Stimulated activated naive B cell treated with anti-CD40 and anti-IgM and Interleukin-4, amounts not matched to agents 10 μg/mL and 1 μg/mL and 100 μg/mL, for 72 hours (primary cell): ENCODE data around the gene CTDP1.
"Not testable (repeated sequence)": the region's sequence is repeated elsewhere in the genome, so short reads cannot be mapped to it uniquely, and the experiment has no call there.

ENCODE experiments used
- ATAC-seq, 2 donors: fragments of 150-1000 bp; cut with Tn5 transposase; replicated peaks; 2 replicates each; pipeline ENCODE4 v1.10.0; 2021; ENCODE audit warnings: moderate library complexity in 1 of 2
- DNase-seq: peaks from one replicate; pipeline ENCODE4 v3.0.0; 2021
- H3K27ac Mint-ChIP-seq: one replicate; pipeline ENCODE4 v1.8.0; 2022; ENCODE audit warnings: mild to moderate bottlenecking, mixed read lengths
- H3K27me3 Mint-ChIP-seq, 2 donors: one replicate each; pipeline ENCODE4 v1.8.0; 2022; ENCODE audit warnings: mixed read lengths in 2 of 2
- H3K36me3 Mint-ChIP-seq, 2 donors: one replicate each; pipeline ENCODE4 v1.8.0; 2022; ENCODE audit warnings: mixed read lengths in 2 of 2, mild to moderate bottlenecking in 1 of 2
- H3K4me1 Mint-ChIP-seq, 2 donors: one replicate each; pipeline ENCODE4 v1.8.0; 2022; ENCODE audit warnings: mixed read lengths in 2 of 2, mild to moderate bottlenecking in 1 of 2
- H3K4me3 Mint-ChIP-seq, 2 donors: one replicate each; pipeline ENCODE4 v1.8.0; 2022; ENCODE audit warnings: mild to moderate bottlenecking in 2 of 2, mixed read lengths in 2 of 2, moderate library complexity in 1 of 2
- H3K9me3 Mint-ChIP-seq, 2 donors: one replicate each; pipeline ENCODE4 v1.8.0; 2022; ENCODE audit warnings: mixed read lengths in 2 of 2, mild to moderate bottlenecking in 1 of 2

Gene CTDP1

DNA sequence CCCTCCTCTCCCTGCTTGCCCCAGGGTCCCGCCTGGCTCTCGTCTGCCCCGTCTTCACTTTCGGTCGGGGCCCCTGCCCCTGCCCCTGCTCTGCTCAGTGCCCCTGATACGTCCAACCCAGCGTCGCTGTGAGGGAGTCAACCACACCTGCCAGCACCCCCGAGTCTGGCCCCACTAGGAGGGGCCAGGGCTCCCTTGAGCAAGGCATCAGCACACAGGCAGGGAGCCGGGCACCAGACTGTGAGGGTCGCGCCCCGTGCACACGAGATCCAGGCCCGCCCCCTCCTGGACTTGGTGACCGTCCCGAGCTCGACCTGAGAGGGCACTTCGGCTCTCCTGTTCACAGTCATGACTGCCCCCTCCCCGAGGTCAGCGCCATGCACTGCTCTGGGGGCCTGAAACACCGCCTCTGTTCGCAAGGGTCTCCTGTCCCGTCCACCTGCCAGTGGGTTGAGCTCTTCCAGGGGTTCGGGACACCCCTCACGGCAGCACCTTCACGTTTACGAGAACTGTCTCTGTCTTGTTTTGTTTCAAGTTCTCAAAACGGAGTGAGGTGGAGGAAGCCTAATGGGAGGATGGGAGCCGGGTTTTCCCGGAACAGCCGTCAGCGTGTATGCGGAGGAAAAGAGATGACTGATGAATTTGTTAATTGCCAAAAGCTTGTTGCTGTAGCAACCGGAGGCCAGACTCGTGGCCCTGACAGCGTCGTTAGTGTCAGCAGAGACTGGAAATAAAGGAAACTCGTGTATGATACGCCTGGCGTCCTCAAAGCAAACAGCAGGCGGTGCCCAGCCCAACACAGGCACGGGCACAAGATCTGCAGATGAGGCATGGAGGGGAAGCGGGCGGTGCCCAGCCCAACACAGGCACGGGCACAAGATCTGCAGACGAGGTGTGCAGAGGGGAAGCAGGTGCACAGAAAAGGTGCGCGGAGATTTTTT lies 69.9 kb downstream of the CTDP1 start:
- Mint-ChIP-seq H3K4me1 (no peaks in the 10 kb centered on the region), H3K27ac (no peak overlapping the region), H3K36me3 (peaks cover 43 to 55% of the 10 kb centered on the region in 2 donors), H3K4me3 (no peak overlapping the region), H3K9me3 (peaks cover 3% of the 10 kb centered on the region in 2 donors), H3K27me3 (no peaks in the 10 kb centered on the region)
- ATAC-seq = no peak
- DNase-seq = no peak

DNA sequence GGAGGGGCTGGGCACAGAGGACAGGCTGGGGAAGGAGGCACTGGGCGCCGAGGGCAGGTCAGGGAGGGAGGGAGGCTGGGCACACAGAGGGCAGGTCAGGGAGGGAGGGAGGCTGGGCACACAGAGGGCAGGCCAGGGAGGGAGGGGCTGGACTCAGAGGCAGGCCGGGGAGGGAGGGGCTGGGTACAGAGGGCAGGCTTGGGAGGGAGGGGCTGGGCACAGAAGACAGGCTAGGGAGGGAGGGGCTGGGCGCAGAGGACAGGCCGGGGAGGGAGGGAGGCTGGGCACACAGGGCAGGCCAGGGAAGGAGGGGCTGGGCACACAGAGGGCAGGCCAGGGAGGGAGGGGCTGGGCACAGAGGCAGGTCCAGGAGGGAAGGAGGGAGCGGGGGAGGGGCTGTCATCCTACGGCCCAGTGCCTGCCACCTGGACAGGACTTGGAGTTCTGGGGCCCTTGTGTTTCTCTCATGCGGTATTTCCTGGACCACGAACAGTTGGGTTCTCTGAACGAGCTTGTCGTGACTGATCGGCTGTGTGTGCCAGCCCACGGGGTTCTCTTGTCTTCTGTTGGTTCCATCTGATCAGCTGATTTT lies 71.5 kb downstream of the CTDP1 start:
- H3K4me1 Mint-ChIP-seq = no peaks in the 10 kb centered on the region
- no peaks in the 10 kb centered on the region for H3K9me3 Mint-ChIP-seq
- ATAC-seq (no peak), DNase-seq (no peak)
- no peaks in the 10 kb centered on the region for H3K27me3 Mint-ChIP-seq
- H3K36me3 Mint-ChIP-seq = peaks cover 50 to 62% of the 10 kb centered on the region in 2 donors
- no peak overlapping the region for H3K27ac Mint-ChIP-seq
- H3K4me3 Mint-ChIP-seq = no peak overlapping the region

DNA sequence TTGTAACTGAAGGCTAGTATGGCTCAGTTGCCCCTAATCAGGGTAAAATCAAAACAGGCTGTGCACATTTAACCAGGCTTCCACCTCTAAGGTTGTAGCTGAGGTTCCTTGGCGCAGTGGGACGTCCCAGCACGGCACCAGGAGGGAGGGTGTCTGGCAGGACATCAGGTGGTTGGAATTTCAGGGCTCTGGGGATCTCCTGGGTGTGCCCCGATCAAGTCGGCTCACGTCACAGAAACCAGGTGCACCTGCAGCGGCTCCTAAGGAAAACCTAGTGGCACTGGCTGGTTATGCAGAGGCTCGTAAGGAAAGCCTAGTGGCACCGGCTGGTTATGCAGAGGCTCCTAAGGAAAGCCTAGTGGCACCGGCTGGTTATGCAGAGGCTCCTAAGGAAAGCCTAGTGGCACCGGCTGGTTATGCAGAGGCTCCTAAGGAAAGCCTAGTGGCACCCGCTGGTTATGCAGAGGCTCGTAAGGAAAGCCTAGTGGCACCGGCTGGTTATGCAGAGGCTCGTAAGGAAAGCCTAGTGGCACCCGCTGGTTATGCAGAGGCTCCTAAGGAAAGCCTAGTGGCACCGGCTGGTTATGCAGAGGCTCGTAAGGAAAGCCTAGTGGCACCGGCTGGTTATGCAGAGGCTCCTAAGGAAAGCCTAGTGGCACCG lies 72.4 kb downstream of the CTDP1 start:
- peaks cover 47 to 60% of the 10 kb centered on the region in 2 donors for H3K36me3 Mint-ChIP-seq
- DNase-seq, H3K27ac Mint-ChIP-seq, H3K27me3 Mint-ChIP-seq, ATAC-seq, H3K4me1 Mint-ChIP-seq, H3K9me3 Mint-ChIP-seq, H3K4me3 Mint-ChIP-seq: not testable (repeated sequence)

DNA sequence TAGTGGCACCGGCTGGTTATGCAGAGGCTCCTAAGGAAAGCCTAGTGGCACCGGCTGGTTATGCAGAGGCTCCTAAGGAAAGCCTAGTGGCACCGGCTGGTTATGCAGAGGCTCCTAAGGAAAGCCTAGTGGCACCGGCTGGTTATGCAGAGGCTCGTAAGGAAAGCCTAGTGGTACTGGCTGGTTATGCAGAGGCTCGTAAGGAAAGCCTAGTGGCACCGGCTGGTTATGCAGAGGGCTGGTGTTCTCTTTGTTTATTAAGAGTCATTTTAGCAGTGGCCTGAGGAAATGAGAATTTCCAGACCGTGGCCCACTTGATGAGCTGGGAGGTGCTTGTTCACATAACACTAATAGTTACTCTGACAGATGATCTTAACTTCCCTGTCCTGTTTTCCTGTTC lies 73.3 kb downstream of the CTDP1 start:
- H3K4me1 Mint-ChIP-seq, DNase-seq, H3K27me3 Mint-ChIP-seq, H3K4me3 Mint-ChIP-seq, ATAC-seq, H3K9me3 Mint-ChIP-seq, H3K27ac Mint-ChIP-seq: not testable (repeated sequence)
- H3K36me3 Mint-ChIP-seq = peaks cover 54 to 64% of the 10 kb centered on the region in 2 donors

DNA sequence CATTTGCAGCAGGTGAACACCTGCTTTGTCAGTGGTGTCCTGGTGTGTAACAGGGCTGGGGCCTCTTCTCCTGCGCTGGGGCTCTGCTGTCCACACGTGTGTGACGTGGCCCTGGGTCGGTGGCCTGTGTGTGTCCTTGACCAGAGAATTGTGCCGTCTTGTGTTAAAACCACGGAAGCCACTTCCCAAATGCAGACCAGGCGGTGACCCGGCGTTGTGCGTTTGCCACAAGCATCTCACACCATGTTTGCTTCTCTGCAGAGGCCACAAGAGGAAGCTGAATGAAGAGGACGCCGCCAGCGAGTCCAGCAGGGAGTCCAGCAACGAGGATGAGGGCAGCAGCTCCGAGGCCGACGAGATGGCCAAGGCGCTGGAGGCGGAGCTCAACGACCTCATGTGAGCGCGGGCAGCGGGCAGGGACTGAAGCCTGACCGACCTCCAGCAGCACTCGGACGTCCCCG lies 73.8 kb downstream of the CTDP1 start:
- peaks cover 57 to 68% of the 10 kb centered on the region in 2 donors for H3K36me3 Mint-ChIP-seq
- no peak for ATAC-seq
- H3K9me3 Mint-ChIP-seq = peaks cover 0 to 11% of the 10 kb centered on the region in 2 donors
- DNase-seq = no peak
- no peak overlapping the region for H3K4me3 Mint-ChIP-seq
- H3K27me3 Mint-ChIP-seq = no peaks in the 10 kb centered on the region
- no peaks in the 10 kb centered on the region for H3K4me1 Mint-ChIP-seq
- no peak overlapping the region for H3K27ac Mint-ChIP-seq

DNA sequence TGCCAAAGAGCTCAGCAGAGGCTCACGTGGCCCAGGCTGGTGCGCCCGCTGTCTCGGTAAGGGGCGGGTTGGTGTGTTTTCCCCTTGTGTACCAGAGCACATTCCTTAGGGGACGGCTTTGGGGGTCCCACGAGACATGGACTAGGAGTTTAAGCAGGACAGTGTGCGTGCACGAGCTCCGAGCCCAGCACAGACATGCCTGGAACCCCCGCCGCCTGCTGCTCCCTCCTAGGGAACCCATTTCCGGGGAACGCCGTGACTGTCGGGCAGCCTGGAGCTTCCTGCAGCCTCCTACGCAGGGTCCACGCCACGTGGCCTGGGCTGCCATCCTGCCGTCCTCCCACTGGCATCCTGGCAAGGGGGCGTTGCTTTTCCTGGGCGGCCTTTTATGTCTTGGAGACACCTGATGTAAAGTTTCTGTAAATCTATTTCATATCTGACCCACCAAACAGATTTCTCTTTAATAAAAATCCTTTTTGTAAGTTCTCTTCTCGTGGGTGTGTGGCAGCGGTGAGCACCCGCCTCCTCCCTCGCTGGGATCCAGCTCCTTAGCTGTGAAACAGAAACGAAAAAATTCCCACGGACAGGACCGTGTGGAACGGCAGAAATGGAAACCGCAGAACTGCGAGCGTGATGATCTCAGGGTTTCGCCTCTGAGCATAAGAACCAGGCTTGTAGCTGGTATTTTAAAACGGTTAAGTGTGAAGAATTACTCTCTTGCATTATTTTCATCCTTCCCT lies 74.6 kb downstream of the CTDP1 start:
- DNase-seq (no peak), ATAC-seq (no peak)
- no peaks in the 10 kb centered on the region for H3K27me3 Mint-ChIP-seq
- H3K9me3 Mint-ChIP-seq = peaks cover 5 to 11% of the 10 kb centered on the region in 2 donors
- H3K36me3 Mint-ChIP-seq = peaks cover 61 to 72% of the 10 kb centered on the region in 2 donors
- H3K4me1 Mint-ChIP-seq = no peaks in the 10 kb centered on the region
- H3K27ac Mint-ChIP-seq = no peak overlapping the region
- H3K4me3 Mint-ChIP-seq = no peak overlapping the region

DNA sequence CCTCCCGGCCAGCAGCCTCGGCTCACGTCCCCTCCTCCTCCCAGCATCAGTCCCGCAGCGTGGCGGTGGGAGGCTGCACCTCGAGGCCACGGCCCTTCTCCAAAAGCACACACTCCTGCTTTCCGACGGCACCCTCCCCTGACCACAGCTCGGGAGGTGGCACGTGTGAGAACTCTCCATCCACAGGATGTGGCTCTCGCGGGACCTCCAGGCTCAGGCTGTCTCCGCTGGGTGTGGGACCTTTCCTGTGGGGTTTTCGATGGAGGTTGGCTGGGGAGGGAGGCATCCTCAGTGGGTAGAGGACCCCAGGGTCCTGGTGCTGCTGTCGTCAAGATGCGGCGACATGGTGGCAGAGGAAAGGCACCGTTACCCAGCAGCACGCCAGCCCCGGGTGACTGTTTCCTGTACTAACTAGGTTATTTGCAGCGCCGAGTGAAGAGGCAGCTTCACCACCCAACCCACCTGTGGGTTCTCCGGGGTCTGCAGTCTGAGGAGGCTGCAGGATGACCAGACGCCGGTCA lies 75.3 kb downstream of the CTDP1 start:
- Mint-ChIP-seq H3K4me1 (no peaks in the 10 kb centered on the region), H3K27ac (peak overlapping the region; percentile 77), H3K4me3 (no peak overlapping the region), H3K9me3 (peaks cover 9 to 15% of the 10 kb centered on the region in 2 donors), H3K27me3 (no peaks in the 10 kb centered on the region), H3K36me3 (peaks cover 60 to 72% of the 10 kb centered on the region in 2 donors)
- DNase-seq = no peak
- no peak for ATAC-seq

DNA sequence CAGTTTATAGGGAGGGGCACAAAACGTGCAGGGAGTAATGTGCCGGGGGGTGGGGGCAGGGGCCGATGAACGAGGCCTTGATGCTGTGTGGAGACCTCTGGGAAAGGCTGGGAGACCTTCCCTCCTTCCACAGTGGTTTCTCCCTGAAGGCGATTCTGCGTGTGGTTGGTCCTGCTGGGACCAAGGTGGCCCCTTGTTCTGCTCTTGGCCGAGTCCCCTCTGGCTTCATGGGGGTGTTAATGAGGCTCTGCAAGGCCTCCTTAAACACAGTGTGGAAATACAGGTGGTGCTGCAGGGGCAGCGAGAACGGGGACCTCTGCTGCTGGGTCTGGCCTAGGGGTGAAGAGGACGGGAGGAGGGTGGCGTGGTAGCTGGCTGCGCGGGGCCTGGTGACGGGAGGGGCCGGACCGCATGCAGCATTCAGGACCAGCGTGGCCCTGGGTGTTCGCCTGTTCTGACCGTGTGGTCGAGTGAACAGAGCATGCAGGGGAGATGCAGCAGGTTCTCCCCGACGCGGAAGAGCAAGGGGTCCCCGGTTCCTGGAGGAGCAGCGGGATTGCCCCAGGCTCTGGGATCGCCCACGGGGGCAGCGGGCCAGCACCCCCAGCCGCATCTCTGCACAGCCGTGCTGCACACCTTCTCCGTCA lies 76.0 kb downstream of the CTDP1 start:
- Mint-ChIP-seq H3K27me3 (no peaks in the 10 kb centered on the region), H3K36me3 (peaks cover 61 to 76% of the 10 kb centered on the region in 2 donors), H3K4me1 (no peaks in the 10 kb centered on the region), H3K4me3 (no peak overlapping the region), H3K9me3 (peaks cover 11 to 15% of the 10 kb centered on the region in 2 donors), H3K27ac (peak overlapping the region; percentile 77)
- no peak for ATAC-seq
- DNase-seq = no peak

DNA sequence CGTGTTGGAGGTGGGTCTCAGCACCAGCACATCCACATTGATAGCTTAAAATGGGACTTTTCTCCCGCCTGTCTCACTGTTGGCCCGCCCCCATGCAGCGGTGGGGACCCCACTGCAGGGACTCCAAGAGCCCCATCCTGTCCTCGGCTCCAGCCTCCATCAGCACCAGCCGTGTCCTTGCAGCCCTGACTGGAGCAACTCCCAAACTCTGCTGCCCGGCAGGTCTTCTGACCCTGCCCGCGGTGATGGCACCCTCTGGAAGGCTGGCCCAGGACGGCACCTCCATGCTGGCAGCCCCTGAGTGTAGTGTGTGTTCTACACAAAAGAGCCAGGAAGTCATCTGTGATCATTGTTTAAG lies 76.5 kb downstream of the CTDP1 start:
- ATAC-seq (no peak), DNase-seq (no peak)
- H3K27ac Mint-ChIP-seq = peak overlapping the region; percentile 14
- H3K4me1 Mint-ChIP-seq = no peaks in the 10 kb centered on the region
- no peak overlapping the region for H3K4me3 Mint-ChIP-seq
- no peaks in the 10 kb centered on the region for H3K27me3 Mint-ChIP-seq
- peaks cover 11 to 18% of the 10 kb centered on the region in 2 donors for H3K9me3 Mint-ChIP-seq
- peaks cover 63 to 81% of the 10 kb centered on the region in 2 donors for H3K36me3 Mint-ChIP-seq

DNA sequence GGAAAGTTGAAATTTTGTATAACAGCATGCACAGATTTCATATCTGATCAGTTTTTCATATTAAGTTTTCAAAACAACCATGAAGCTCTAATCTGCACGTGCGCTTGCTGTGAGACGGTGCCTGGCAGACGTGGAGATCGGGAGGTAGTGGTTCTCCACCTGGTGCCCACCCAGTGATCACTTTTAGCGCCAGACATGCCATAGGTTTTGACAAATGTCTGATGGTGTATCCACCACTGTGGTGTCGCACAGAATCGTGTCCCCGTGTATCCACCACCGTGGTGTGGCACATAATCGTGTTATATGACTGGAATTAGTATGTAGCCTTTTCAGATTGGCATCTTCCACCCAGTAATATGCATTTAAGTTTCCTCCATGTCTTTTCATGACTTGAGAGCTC lies 77.2 kb downstream of the CTDP1 start:
- Mint-ChIP-seq H3K27ac (no peak overlapping the region), H3K36me3 (peaks cover 57 to 75% of the 10 kb centered on the region in 2 donors), H3K4me1 (no peaks in the 10 kb centered on the region), H3K27me3 (no peaks in the 10 kb centered on the region), H3K4me3 (no peak overlapping the region), H3K9me3 (peaks cover 12 to 21% of the 10 kb centered on the region in 2 donors)
- ATAC-seq (no peak), DNase-seq (no peak)

DNA sequence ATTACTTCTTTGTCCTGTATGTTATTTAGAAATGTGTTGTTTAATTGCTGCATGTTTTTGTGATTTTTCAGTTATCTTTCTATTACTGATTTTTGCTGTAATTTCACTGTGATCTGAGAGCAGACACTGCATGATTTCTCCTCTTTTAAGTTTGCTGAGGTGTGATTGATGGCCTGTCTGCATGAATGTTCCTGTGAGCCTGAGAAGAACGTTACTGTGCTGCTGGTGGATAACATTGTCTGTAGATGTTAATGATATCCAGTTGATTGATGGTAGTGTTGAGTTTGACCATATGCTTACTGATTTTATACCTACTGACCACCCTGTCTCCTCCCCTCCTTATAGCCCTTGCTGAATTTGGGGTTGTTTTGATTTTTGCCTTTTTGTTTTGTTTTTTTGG lies 80.7 kb downstream of the CTDP1 start:
- peaks cover 16 to 29% of the 10 kb centered on the region in 2 donors for H3K9me3 Mint-ChIP-seq
- no peak for DNase-seq
- no peaks in the 10 kb centered on the region for H3K27me3 Mint-ChIP-seq
- H3K4me1 Mint-ChIP-seq = no peaks in the 10 kb centered on the region
- H3K36me3 Mint-ChIP-seq = peaks cover 38 to 56% of the 10 kb centered on the region in 2 donors
- no peak for ATAC-seq
- no peak overlapping the region for H3K4me3 Mint-ChIP-seq
- H3K27ac Mint-ChIP-seq = no peak overlapping the region

DNA sequence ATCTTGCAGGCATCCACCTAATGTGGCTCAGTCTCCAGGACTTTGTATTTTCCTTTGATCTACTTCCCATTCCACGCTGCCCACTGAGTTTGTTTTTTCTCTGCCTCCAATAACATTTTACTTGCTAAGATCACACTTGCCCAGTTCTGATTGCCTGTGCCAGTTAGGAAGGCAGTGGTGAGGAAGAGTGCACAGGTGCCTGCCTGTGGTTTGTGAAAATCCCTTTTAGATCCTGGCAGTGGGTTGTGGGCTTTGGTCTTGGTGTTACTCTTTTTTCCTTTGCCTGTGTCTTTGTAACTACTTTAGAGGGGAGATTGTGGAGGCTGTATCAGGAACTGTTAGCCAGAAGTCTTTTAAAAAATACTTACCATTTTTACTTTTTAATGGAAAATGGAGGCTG lies 81.3 kb downstream of the CTDP1 start:
- peaks cover 34 to 50% of the 10 kb centered on the region in 2 donors for H3K36me3 Mint-ChIP-seq
- no peaks in the 10 kb centered on the region for H3K27me3 Mint-ChIP-seq
- ATAC-seq (no peak), DNase-seq (no peak)
- H3K4me1 Mint-ChIP-seq = no peaks in the 10 kb centered on the region
- no peak overlapping the region for H3K4me3 Mint-ChIP-seq
- peaks cover 16 to 29% of the 10 kb centered on the region in 2 donors for H3K9me3 Mint-ChIP-seq
- no peak overlapping the region for H3K27ac Mint-ChIP-seq

DNA sequence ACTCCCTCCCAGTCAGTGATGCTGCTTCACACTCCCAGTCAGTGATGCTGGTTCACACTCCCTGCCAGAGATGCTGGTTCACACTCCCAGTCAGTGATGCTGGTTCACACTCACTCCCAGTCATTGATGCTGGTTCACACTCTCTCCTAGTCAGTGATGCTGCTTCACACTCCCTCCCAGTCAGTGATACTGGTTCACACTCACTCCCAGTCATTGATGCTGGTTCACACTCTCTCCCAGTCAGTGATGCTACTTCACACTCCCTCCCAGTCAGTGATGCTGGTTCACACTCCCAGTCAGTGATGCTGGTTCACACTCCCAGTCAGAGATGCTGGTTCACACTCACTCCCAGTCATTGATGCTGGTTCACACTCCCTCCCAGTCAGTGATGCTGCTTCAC lies 83.8 kb downstream of the CTDP1 start:
- peaks cover 0 to 6% of the 10 kb centered on the region in 2 donors for H3K27me3 Mint-ChIP-seq
- DNase-seq = no peak
- H3K9me3 Mint-ChIP-seq = peaks cover 22 to 27% of the 10 kb centered on the region in 2 donors
- no peak overlapping the region for H3K4me3 Mint-ChIP-seq
- H3K27ac Mint-ChIP-seq = no peak overlapping the region
- H3K36me3 Mint-ChIP-seq = peaks cover 19 to 35% of the 10 kb centered on the region in 2 donors
- ATAC-seq = no peak
- no peaks in the 10 kb centered on the region for H3K4me1 Mint-ChIP-seq
